ENCODE results near the gene XYLB. TPM values are rescaled to one million over a fixed set of nuclear protein-coding genes. Genes with fewer than 3 reads are reported as not detected.
"Not testable (repeated sequence)": the region's sequence is repeated elsewhere in the genome, so short reads cannot be mapped to it uniquely, and the experiment has no call there.

Gene XYLB
- total RNA-seq, 2 experiments from 2014 or later = 5.2 to 6.9 TPM

- Mint-ChIP-seq H3K4me3 (no peak overlapping the region), H3K9me3 (ENCODE audit: low read depth) (no peaks in the 10 kb centered on the region), H3K4me1 (no peaks in the 10 kb centered on the region), H3K27me3 (peaks cover 3% of the 10 kb centered on the region), H3K27ac (no peak overlapping the region), H3K36me3 (no peaks in the 10 kb centered on the region)
- CTCF ChIA-PET = no interaction called here
- no peak for ATAC-seq
- DNase-seq = no peak
Measured at GRCh38 chr3:38314764-38315487, 31.7 kb upstream of the XYLB start.

- no peaks in the 10 kb centered on the region for H3K36me3 Mint-ChIP-seq
- ATAC-seq (no peak), DNase-seq (no peak)
- H3K4me1 Mint-ChIP-seq = no peaks in the 10 kb centered on the region
- H3K9me3 Mint-ChIP-seq (ENCODE audit: low read depth) = no peaks in the 10 kb centered on the region
- CTCF ChIA-PET = no interaction called here
- H3K27ac Mint-ChIP-seq = no peak overlapping the region
- H3K4me3 Mint-ChIP-seq = no peak overlapping the region
- H3K27me3 Mint-ChIP-seq = peaks cover 2% of the 10 kb centered on the region
Measured at GRCh38 chr3:38315488-38316230, 30.9 kb upstream of the XYLB start.

GRCh38 chr3:38316356-38317191 is 30.0 kb upstream of the XYLB start:
- Mint-ChIP-seq H3K27me3 (peaks cover 4% of the 10 kb centered on the region), H3K4me1 (no peaks in the 10 kb centered on the region), H3K27ac (no peak overlapping the region), H3K9me3 (ENCODE audit: low read depth) (no peaks in the 10 kb centered on the region), H3K4me3 (no peak overlapping the region), H3K36me3 (no peaks in the 10 kb centered on the region)
- ATAC-seq = no peak
- DNase-seq = no peak
- CTCF ChIA-PET = no interaction called here

- H3K4me3 Mint-ChIP-seq = no peak overlapping the region
- no peaks in the 10 kb centered on the region for H3K9me3 Mint-ChIP-seq (ENCODE audit: low read depth)
- H3K4me1 Mint-ChIP-seq = no peaks in the 10 kb centered on the region
- DNase-seq (no peak), ATAC-seq (no peak)
- H3K27me3 Mint-ChIP-seq = peaks cover 5% of the 10 kb centered on the region
- CTCF ChIA-PET = no interaction called here
- no peak overlapping the region for H3K27ac Mint-ChIP-seq
- H3K36me3 Mint-ChIP-seq = no peaks in the 10 kb centered on the region
Measured at GRCh38 chr3:38317192-38317759, 29.3 kb upstream of the XYLB start.

- no peak overlapping the region for H3K27ac Mint-ChIP-seq
- H3K4me3 Mint-ChIP-seq = no peak overlapping the region
- no peaks in the 10 kb centered on the region for H3K4me1 Mint-ChIP-seq
- peaks cover 9% of the 10 kb centered on the region for H3K27me3 Mint-ChIP-seq
- CTCF ChIA-PET = no interaction called here
- ATAC-seq = no peak
- no peaks in the 10 kb centered on the region for H3K9me3 Mint-ChIP-seq (ENCODE audit: low read depth)
- no peaks in the 10 kb centered on the region for H3K36me3 Mint-ChIP-seq
- no peak for DNase-seq
Measured at GRCh38 chr3:38318766-38319671, 27.6 kb upstream of the XYLB start.

GRCh38 chr3:38320638-38321037 is 25.9 kb upstream of the XYLB start:
- H3K4me1 Mint-ChIP-seq; H3K36me3 Mint-ChIP-seq; H3K27ac Mint-ChIP-seq; DNase-seq; ATAC-seq; CTCF ChIA-PET; H3K4me3 Mint-ChIP-seq; H3K9me3 Mint-ChIP-seq (ENCODE audit: low read depth): not testable (repeated sequence)
- peaks cover 12% of the 10 kb centered on the region for H3K27me3 Mint-ChIP-seq

GRCh38 chr3:38323060-38323459 is 23.5 kb upstream of the XYLB start:
- ATAC-seq = no peak
- H3K27me3 Mint-ChIP-seq = peaks cover 12% of the 10 kb centered on the region
- H3K9me3 Mint-ChIP-seq (ENCODE audit: low read depth) = no peaks in the 10 kb centered on the region
- no peak overlapping the region for H3K27ac Mint-ChIP-seq
- no peak for DNase-seq
- H3K36me3 Mint-ChIP-seq = no peaks in the 10 kb centered on the region
- H3K4me1 Mint-ChIP-seq = peaks cover 4% of the 10 kb centered on the region
- no peak overlapping the region for H3K4me3 Mint-ChIP-seq
- CTCF ChIA-PET = no interaction called here

- ATAC-seq (no peak), DNase-seq (no peak)
- Mint-ChIP-seq H3K9me3 (ENCODE audit: low read depth) (no peaks in the 10 kb centered on the region), H3K27me3 (peaks cover 12% of the 10 kb centered on the region), H3K4me3 (no peak overlapping the region), H3K27ac (no peak overlapping the region), H3K4me1 (peaks cover 4% of the 10 kb centered on the region), H3K36me3 (no peaks in the 10 kb centered on the region)
- CTCF ChIA-PET = no interaction called here
Measured at GRCh38 chr3:38325256-38325655, 21.3 kb upstream of the XYLB start.

GRCh38 chr3:38327335-38328009 is 19.1 kb upstream of the XYLB start:
- ATAC-seq (peak; percentile 49), DNase-seq (no peak)
- CTCF ChIA-PET = interaction anchor here (2.1 kb wide), 1 partner anchor 19 kb away, joined by 11 read pairs; the partner anchor contains the start of gene XYLB
- H3K27me3 Mint-ChIP-seq = peaks cover 6% of the 10 kb centered on the region
- H3K9me3 Mint-ChIP-seq (ENCODE audit: low read depth) = no peaks in the 10 kb centered on the region
- H3K36me3 Mint-ChIP-seq = no peaks in the 10 kb centered on the region
- H3K4me3 Mint-ChIP-seq = no peak overlapping the region
- peaks cover 4% of the 10 kb centered on the region for H3K4me1 Mint-ChIP-seq
- H3K27ac Mint-ChIP-seq = no peak overlapping the region

- no peak for ATAC-seq
- H3K27ac Mint-ChIP-seq = no peak overlapping the region
- H3K4me1 Mint-ChIP-seq = peaks cover 11% of the 10 kb centered on the region
Measured at GRCh38 chr3:38331257-38332022, 15.1 kb upstream of the XYLB start.

GRCh38 chr3:38332201-38332600 is 14.4 kb upstream of the XYLB start:
- Mint-ChIP-seq H3K4me3 (no peak overlapping the region), H3K27ac (no peak overlapping the region), H3K9me3 (ENCODE audit: low read depth) (no peaks in the 10 kb centered on the region), H3K4me1 (peaks cover 11% of the 10 kb centered on the region), H3K27me3 (peaks cover 7% of the 10 kb centered on the region), H3K36me3 (no peaks in the 10 kb centered on the region)
- ATAC-seq = no peak
- CTCF ChIA-PET = interaction anchor here (0.6 to 1.2 kb wide), 2 partner anchors 356 to 960 kb away, joined by 3 read pairs; no protein-coding TSS in a partner anchor
- no peak for DNase-seq

More at GRCh38 chr3:38331257-38332022, 15.1 kb upstream of the XYLB start:
- Mint-ChIP-seq H3K9me3 (ENCODE audit: low read depth) (no peaks in the 10 kb centered on the region), H3K4me3 (no peak overlapping the region), H3K27me3 (peaks cover 7% of the 10 kb centered on the region), H3K36me3 (no peaks in the 10 kb centered on the region)
- CTCF ChIA-PET = interaction anchor here (0.6 to 1.2 kb wide), 4 partner anchors 16 to 960 kb away, joined by 3 read pairs; partner anchors contain the start of gene XYLB
- no peak for DNase-seq
